Measurements from ENCODE around the gene CD70.

The CD70 gene

GRCh38 chr19:6540918-6541689 is 49.8 kb downstream of the CD70 start:
- Histone ChIP-seq H3K9me3 (replicated peaks; ENCODE audit: insufficient read depth, low read length) (0 out of 2 replicates have a peak, but pooled peaks cover 2% of the 10 kb centered on the region), H3K9ac (ENCODE audit: low read length) (no peak overlapping the region), H3K4me1 (ENCODE audit: low read length) (peaks cover 17% of the 10 kb centered on the region), H3K27me3 (replicated peaks; ENCODE audit: insufficient read depth, low read length) (peaks cover 12% of the 10 kb centered on the region), H3K79me2 (ENCODE audit: low read length) (no peaks in the 10 kb centered on the region), H3K4me2 (ENCODE audit: low read depth, low read length) (no peak overlapping the region), H3K36me3 (replicated peaks; ENCODE audit: insufficient read depth, low read length) (no peaks in the 10 kb centered on the region), H3K4me3 (ENCODE audit: low read length) (no peak overlapping the region), H3K27ac (ENCODE audit: low read length) (no peak overlapping the region), H3F3A (ENCODE audit: insufficient read depth, low read length) (peaks cover 13% of the 10 kb centered on the region), H3K9me2 (replicated peaks; ENCODE audit: insufficient read depth, low read length) (no peaks in the 10 kb centered on the region), H4K20me1 (ENCODE audit: insufficient read depth, low read length) (no peaks in the 10 kb centered on the region), H2AFZ (ENCODE audit: low read length) (no peak overlapping the region)
- TF ChIP-seq EZH2 (optimal IDR thresholded peaks at IDR 0.05; ENCODE audit: low read depth, low read length), result no peak
- DNase-seq, result no peak

- H3K79me2 ChIP-seq (ENCODE audit: low read length), result no peaks in the 10 kb centered on the region
- peaks cover 6% of the 10 kb centered on the region; the same call in 1 of the 2 replicates for H3K27me3 ChIP-seq (replicated peaks; ENCODE audit: insufficient read depth, low read length)
- no peak overlapping the region for H3K4me2 ChIP-seq (ENCODE audit: low read depth, low read length)
- no peaks in the 10 kb centered on the region for H3K9me2 ChIP-seq (replicated peaks; ENCODE audit: insufficient read depth, low read length)
- no peaks in the 10 kb centered on the region for H3K36me3 ChIP-seq (replicated peaks; ENCODE audit: insufficient read depth, low read length)
- TF ChIP-seq CTCF (IDR thresholded peaks at IDR 0.05; ENCODE audit: low read length), result no peak
- TF ChIP-seq EZH2 (optimal IDR thresholded peaks at IDR 0.05; ENCODE audit: low read depth, low read length), result no peak
- TF ChIP-seq EZH2phosphoT487 (IDR thresholded peaks at IDR 0.05; ENCODE audit: low read length), result no peak
- no peaks in the 10 kb centered on the region for H3K9me3 ChIP-seq (replicated peaks; ENCODE audit: insufficient read depth, low read length)
- H4K20me1 ChIP-seq (ENCODE audit: insufficient read depth, low read length), result no peaks in the 10 kb centered on the region
- H3F3A ChIP-seq (ENCODE audit: insufficient read depth, low read length), result peaks cover 22% of the 10 kb centered on the region
- no peak for DNase-seq
- H3K4me1 ChIP-seq (ENCODE audit: low read length), result peaks cover 22% of the 10 kb centered on the region
- no peak overlapping the region for H3K9ac ChIP-seq (ENCODE audit: low read length)
- H3K4me3 ChIP-seq (ENCODE audit: low read length), result no peak overlapping the region
- no peak overlapping the region for H2AFZ ChIP-seq (ENCODE audit: low read length)
- no peak overlapping the region for H3K27ac ChIP-seq (ENCODE audit: low read length)
These were observed 51.4 kb downstream of the CD70 start for GRCh38 chr19:6539514-6539913.

Measured in MM.1S (cell line).